NCI-H2227 (cell line): Measurements from ENCODE around the gene POGZ.
"Not testable (repeated sequence)": the region's sequence is repeated elsewhere in the genome, so short reads cannot be mapped to it uniquely, and the experiment has no call there.

Experiments
- DNase-seq: peaks from one replicate; lab custom pipeline; 2025; ENCODE audit not compliant: unreplicated experiment; lab: John Stamatoyannopoulos, UW

Gene POGZ

GRCh38 chr1:151416231-151416630 is 43.1 kb downstream of the POGZ start:
- no peak for DNase-seq

- DNase-seq: no peak
Measured at GRCh38 chr1:151411884-151412283, 47.4 kb downstream of the POGZ start.

DNA sequence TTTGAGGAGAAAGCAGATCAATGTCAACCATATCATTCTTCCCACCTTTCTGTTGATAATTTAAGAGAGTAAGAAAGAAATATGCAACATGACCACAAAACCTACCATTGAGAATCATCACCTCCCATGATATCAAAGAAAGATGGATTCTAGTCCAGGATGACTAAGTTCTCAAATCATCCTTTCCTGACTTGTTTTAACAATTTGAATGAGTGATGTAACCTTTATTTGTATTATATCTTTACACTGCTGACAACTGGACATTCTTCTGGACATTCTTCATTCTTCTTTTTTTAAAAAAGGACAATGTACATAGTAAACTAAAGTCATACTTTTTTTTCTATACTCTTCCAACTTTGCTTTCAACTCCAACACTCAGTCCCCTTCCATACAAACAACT is 50.4 kb downstream of the POGZ start:
- no peak for DNase-seq

GRCh38 chr1:151407304-151407703 is 52.0 kb downstream of the POGZ start:
- no peak for DNase-seq

DNA sequence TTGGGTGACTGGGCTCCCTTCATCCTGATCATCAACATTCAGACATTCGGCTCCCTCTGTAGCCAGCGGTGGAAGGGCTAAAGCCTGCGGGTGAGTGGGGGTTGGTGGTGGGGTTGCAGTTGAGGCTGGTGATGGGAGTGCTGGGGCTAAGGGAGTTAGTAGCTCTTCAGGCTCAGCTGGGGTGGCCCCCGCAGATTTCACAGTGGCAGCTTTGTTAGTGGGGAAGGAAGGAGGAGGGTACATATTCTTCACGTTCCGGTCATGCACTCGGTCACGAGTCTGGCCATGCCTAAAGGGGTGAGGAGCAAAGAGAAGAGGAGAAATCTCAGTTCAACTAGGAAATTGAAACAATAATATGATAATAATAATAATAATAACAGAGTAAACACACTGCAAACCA is 53.1 kb downstream of the POGZ start:
- DNase-seq: no peak

GRCh38 chr1:151405187-151405951 is 53.9 kb downstream of the POGZ start:
- DNase-seq: no peak

GRCh38 chr1:151403612-151404011 is 55.7 kb downstream of the POGZ start:
- no peak for DNase-seq

- no peak for DNase-seq
Measured at GRCh38 chr1:151402764-151403163, 56.5 kb downstream of the POGZ start.

- no peak for DNase-seq
Measured at GRCh38 chr1:151401860-151402259, 57.4 kb downstream of the POGZ start.

- DNase-seq: no peak
Measured at GRCh38 chr1:151401125-151401788, 58.0 kb downstream of the POGZ start.

GRCh38 chr1:151399324-151400171 is 59.7 kb downstream of the POGZ start, which contains the start of gene PSMB4:
PSMB4 (plus strand) TSS chr1:151399573; CDS start chr1:151399588, 15 bp downstream.
- peak; percentile 94 for DNase-seq

GRCh38 chr1:151396265-151396664 is 63.0 kb downstream of the POGZ start:
- DNase-seq: not testable (repeated sequence)

DNA sequence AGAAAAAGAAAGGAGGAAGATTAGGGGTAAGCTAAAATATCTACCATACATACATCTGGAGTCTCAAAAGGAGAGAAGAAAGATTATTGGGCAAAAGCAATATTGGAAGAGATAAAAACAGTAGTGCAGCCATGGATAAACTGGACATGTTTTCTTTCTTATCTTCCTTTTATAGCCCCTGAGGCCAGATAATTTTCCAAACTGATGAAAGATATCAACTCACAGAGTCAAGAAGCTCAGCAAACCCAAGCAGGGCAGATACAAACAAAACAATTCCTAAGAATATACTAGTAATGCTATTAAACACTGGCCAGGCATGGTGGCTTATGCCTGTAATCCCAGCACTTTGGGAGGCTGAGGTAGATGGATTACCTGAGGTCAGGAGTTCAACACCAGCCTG is 65.7 kb downstream of the POGZ start:
- DNase-seq: no peak

- no peak for DNase-seq
Measured at GRCh38 chr1:151391079-151391563, 68.2 kb downstream of the POGZ start.

DNA sequence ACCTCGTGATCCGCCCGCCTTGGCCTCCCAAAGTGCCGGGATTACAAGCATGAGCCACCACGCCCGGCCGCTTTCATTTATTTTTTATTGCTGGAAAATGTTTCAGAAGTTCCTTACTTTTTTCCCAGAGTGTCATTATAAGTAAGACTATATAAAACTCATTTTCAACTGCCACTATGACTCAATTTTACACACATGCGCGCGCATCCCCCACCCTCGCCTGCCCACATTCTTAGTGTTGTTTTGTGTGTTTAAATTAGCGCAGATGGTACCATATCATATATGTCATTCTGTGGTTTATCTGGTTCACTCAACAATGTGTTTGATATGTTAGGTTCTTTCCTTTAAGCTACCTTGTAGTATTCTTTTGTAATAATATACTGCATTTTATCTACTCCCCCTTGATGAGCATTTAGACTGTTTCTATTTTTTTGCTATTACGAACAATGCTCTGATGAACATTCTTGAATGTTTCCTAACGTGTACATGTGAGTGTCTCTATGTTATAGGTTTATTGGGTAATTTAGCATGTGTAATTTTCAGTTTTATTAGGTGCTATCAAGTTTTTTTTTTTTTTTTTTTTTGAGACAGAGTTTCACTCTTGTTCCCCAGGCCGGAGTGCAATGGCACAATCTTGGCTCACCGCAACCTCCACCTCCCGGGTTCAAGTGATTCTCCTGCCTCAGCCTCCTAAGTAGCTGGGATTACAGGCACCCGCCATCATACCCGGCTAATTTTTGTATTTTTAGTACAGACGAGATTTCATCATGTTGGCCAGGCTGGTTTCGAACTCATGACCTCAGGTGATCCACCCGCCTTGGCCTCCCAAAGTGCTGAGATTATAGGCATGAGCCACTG is 68.8 kb downstream of the POGZ start:
- DNase-seq: not testable (repeated sequence)

GRCh38 chr1:151386002-151386401 is 73.3 kb downstream of the POGZ start:
- DNase-seq: no peak

DNA sequence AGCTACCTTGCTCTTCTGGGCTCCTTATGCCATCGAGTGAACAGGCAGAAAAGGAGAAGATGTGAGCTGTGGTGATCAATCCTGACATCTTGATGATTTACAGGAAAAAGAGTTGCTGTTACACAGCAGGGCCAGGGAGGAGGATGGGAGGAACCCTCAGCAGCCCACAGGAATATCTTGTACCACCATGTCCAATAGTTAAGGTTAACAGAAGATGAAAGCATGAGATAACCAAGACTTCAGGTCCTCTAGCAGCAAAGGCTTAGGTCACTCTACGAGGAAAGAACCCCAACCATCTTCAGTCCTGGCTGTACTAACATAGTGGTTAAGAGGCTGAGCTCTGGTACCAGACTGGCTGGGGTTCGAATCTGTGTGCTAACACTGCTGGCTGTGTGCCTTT is 74.7 kb downstream of the POGZ start:
- DNase-seq: no peak

DNA sequence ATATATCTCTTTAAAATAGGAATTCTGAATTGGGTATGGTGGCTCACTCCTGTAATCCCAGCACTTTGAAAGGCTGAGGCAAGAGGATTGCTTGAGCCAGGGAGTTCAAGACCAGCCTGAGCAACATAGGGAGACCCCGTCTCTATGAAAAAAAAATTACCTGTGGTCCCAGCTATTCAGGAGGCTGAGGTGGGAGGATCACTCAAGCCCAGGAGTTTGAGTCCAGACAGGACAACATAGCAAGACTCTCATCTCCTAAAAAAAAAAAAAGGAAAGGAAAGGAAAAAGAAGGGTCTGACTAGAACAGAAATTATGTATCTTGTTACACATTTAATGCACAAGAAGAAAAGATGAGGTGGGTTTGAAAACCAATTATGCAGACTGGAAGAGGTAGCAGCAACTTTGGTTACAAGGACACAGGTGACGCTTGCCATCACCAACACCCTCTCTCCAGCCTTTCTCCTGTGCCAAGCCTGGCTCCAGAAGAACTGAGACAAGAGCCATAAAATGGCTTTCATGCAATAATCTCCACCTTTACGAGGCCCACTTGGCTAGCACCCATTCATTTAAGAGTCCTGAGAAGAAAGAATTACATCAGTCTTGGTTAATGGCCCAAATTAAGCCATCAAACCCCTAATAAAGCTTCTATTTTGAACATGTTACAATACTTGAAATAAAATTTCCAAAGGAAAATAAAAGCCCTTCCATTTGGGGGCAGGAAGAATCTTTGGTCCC is 82.0 kb downstream of the POGZ start:
- DNase-seq: no peak

GRCh38 chr1:151373196-151373595 is 86.1 kb downstream of the POGZ start:
- DNase-seq: no peak
